ENCODE measurements around the gene CASZ1. TPM values are rescaled to one million over a fixed set of nuclear protein-coding genes. Genes with fewer than 3 reads are reported as not detected.

The CASZ1 gene
- total and polyA plus RNA-seq, 2 donors (not counting 3 experiments of a cell fraction or from before 2014, with no cell fraction given), result 1.5 to 5.2 TPM

GRCh38 chr1:10640843-10641553 is 155.4 kb downstream of the CASZ1 start:
- H3K9me3 ChIP-seq (replicated peaks; ENCODE audit: control insufficient read depth, insufficient read depth, low read length), result no peaks in the 10 kb centered on the region
- dilution Hi-C loops (cut with MboI; ENCODE audit: extremely low pct_ligation_motif_present, low sequenced_read_pairs), result no loop called here
- DNase-seq (ENCODE audit: low read depth, low spot score), result no peak
- no peak overlapping the region for H3K27ac ChIP-seq (ENCODE audit: insufficient read depth, low read depth, low read length)
- H3K4me3 ChIP-seq (replicated peaks in 1 of 3; ENCODE audit: insufficient read depth in 1 of 3, low read depth in 1 of 3, low read length in 3 of 3), result no peak overlapping the region
- H3K9me1 ChIP-seq (replicated peaks; ENCODE audit: control insufficient read depth, extremely low read depth, insufficient read depth, low read length), result no peaks in the 10 kb centered on the region
- peaks cover 7% of the 10 kb centered on the region for H3K4me1 ChIP-seq (ENCODE audit: control insufficient read depth, extremely low read depth, insufficient read depth, low read length)
- no peaks in the 10 kb centered on the region for H4K20me1 ChIP-seq (replicated peaks; ENCODE audit: control insufficient read depth, extremely low read depth, insufficient read depth, low read length)
- H3K79me2 ChIP-seq (ENCODE audit: control insufficient read depth, insufficient read depth, low read length), result no peaks in the 10 kb centered on the region
- H3K27me3 ChIP-seq (ENCODE audit: control insufficient read depth in 2 of 2, insufficient read depth in 2 of 2, low read length in 2 of 2), result peaks cover 0 to 9% of the 10 kb centered on the region in 2 experiments
- no peak for TF ChIP-seq FOS (IDR thresholded peaks at IDR 0.05; ENCODE audit: borderline replicate concordance, insufficient read depth, low read length)
- TF ChIP-seq GATA2 (IDR thresholded peaks at IDR 0.05; ENCODE audit: insufficient read depth, insufficient read length, low read depth, low read length), result no peak
- TF ChIP-seq EZH2 (IDR thresholded peaks at IDR 0.05; ENCODE audit: borderline replicate concordance, low read depth, low read length, severe bottlenecking), result no peak
- no peak for TF ChIP-seq POLR2A (IDR thresholded peaks at IDR 0.05; ENCODE audit: low read depth, low read length)
- no peak for TF ChIP-seq CTCF (IDR thresholded peaks at IDR 0.05; ENCODE audit: extremely low read depth in 1 of 2, insufficient read depth in 1 of 2, low read depth in 1 of 2, low read length in 2 of 2)
- no peak for TF ChIP-seq POLR2AphosphoS5 (IDR thresholded peaks at IDR 0.05; ENCODE audit: insufficient read depth, low read depth, low read length)
- TF ChIP-seq MYC (IDR thresholded peaks at IDR 0.05; ENCODE audit: low read depth, low read length), result no peak
- H3K36me3 ChIP-seq (ENCODE audit: control insufficient read depth in 2 of 2, extremely low read depth in 1 of 2, insufficient read depth in 2 of 2, low read length in 2 of 2), result no peaks in the 10 kb centered on the region
- no peak overlapping the region for H3K9ac ChIP-seq (replicated peaks; ENCODE audit: extremely low read depth, insufficient read depth, low read length)
- no peak overlapping the region for H2AFZ ChIP-seq (ENCODE audit: low read depth, low read length)
- no TSS peak for BruUV-seq (replicated peaks)
- intact Hi-C loops (cut with micrococcal nuclease), result no loop called here
- ChIA-PET CTCF (interaction anchor here (0.6 to 1.2 kb wide), 3 partner anchors 10 to 296 kb away, joined by 3 read pairs; no protein-coding TSS in a partner anchor), POLR2A (no interaction called here)
- FAIRE-seq, result no peak
- no peak overlapping the region for H3K4me2 ChIP-seq (ENCODE audit: insufficient read depth, low read length)
